Smooth muscle cell of the brain vasculature (primary cell): ENCODE data around the gene PADI4.
A peak's percentile ranks its signal among the peaks of the same experiment; 100 is the strongest.
"Not testable (repeated sequence)": the region's sequence is repeated elsewhere in the genome, so short reads cannot be mapped to it uniquely, and the experiment has no call there.

ENCODE experiments used
- DNase-seq: peaks from one replicate; pipeline ENCODE4 v3.0.0-alpha.2; 2012; ENCODE audit warnings: low read depth, low spot score

PADI4 gene

DNA sequence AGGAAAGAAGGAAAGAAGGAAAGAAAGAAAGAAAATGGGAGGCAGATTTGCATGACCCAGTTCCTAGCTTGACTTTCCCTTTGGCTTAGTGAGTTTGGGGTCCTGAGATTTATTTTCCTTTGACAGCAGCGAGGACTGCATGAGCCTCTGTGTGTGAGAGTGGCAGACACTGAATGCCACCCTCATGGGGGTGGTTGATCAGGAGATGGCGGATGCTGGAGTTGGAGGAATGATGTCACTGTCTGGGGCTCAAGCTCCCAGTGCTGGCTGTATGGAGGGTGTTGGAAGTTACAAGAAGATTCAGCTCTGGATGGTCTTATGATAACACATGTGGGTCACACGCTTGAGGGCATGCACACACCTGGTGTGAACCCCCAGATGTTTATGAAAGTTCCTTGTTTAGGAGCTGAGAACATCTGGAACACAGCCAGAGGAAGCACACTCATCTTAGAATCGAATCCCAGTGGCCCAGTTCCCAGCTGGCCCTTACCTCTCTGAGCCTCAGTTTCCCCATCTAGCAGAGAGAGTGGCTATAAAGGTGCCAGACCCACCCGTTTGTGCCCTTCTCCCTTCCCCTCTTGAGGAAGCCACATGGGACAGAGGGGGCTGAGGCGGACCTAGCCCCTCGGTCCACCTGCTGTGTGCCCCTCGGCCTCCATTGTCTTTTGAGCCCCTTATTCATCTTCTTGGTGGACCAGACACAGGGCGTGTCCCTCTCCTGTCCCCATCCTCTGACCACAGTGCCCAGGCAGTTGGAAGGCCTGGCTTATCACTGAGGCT is 5.7 kb downstream of the PADI4 start:
- DNase-seq, result no peak

DNA sequence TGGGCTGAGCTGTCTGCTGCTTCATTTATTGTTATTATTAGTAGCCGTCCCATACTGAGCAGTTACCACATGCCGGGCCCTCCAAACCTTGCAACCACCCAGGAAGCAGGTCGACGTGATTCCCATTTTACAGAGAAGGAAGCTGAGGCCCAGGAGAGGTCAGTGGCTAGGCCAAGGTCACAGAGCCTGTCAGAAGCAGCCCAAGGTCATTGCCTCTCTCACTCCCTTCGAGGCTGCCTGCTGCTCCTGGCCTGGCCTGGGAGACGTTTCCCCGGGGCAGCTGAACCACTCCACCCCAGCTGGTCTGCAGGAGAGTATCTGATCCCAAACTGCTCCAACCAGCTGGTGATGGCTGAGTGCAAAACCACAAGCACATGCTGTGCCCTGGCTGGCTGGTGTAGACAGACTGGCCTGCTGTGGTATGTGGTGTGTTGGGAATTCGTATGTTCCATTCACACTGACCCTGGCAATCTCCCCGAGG is 6.5 kb downstream of the PADI4 start:
- DNase-seq, result peak; percentile 13

DNA sequence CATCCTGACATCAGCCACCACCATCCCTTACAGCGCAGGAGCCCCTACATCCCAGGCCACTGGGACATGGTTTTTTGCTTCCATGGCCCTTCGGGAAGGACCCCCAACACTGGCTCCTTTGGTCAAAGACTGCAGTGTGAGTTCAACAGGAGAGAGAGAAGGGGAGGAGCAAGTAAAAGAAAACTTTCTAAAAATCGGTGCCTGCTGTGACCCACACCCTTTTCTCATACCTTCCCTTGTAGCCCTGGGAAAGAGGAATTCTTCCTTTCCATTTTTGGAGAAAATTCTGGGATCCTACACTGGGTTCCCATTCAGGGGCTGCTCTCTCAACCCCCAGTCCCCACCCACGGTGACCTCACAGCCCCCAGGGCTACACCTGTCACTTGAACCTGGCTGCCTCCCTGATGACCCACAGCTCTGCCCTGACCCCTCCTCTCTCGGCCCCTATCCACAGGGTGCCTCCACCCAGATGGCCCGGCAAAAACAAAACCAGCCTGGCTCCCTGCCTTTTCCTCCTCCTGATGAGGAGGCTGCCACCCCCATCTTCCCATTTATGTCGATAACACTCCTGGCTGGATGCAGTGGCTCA is 7.6 kb downstream of the PADI4 start:
- no peak for DNase-seq

DNA sequence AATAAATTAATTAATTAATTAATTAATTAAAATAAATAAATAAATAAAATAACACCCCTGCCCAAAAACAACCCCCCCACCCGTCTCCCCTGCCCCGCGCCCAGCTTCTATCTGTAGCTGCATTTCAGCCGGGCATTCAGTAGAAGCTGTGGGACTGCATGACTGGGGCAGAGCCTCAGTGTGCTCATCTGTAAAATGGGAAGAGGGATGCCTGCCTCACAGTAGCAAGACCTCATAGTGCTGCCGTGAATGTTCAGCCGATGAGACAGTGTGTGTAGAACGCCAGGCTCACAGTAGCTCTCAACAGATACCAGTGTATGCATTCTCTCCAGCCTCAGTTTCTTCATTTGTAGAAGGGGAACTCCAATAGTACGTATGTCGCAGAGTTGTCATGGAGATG is 8.7 kb downstream of the PADI4 start:
- DNase-seq, result no peak

DNA sequence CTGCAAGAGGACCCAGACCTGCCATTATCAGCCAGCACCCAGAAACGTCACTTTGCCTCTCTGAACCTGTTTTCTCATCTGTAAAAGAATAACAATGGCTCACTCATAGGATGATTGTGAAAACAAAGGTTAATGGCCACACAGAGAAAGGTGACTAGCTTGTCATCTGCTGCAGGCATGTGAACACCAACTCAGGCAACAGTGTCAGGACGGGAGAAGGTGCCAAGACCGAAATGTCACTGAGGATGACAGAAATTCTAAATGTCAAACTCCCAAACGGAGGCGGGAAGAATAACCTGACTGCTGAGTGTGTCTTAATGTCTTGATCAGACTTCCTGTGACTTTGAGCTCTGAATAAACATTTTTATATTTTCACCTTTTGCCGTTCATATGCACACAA is 10.3 kb downstream of the PADI4 start:
- no peak for DNase-seq

DNA sequence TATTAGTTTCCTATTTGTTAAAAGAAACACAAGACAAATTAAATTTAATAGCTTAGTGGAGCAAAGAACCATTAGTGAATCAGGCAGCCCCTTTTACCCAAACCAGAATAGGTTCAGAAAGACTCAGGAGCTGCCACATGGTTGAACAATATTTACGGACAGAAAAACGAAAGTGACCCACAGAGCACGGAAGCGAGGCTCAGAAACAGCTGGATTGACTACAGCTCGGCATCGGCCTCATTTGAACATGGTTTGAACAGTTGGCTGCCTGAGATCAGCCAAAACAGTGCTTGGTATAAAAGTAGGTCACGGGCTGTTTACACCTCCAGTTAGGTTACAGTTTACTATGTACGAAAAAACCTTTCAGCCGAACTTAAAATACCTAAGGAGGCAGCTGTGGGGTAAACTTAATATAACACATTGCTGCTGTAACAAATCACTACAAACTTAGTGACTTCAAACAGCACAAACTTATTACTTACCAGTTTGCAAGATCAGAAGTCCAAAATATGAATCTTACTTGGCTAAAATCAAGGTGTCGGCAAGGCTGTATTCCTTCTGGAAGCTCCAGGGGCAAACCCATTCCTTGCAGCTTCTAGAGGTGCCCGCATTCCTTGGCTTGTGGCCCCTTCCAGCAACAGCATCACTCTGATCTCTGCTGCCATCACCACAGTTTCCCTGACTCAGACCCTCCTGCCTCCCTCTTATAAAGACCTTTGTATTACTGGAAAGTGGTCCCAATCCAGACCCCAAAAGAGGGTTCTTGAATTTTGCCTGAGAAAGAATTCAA is 11.8 kb downstream of the PADI4 start:
- no peak for DNase-seq

DNA sequence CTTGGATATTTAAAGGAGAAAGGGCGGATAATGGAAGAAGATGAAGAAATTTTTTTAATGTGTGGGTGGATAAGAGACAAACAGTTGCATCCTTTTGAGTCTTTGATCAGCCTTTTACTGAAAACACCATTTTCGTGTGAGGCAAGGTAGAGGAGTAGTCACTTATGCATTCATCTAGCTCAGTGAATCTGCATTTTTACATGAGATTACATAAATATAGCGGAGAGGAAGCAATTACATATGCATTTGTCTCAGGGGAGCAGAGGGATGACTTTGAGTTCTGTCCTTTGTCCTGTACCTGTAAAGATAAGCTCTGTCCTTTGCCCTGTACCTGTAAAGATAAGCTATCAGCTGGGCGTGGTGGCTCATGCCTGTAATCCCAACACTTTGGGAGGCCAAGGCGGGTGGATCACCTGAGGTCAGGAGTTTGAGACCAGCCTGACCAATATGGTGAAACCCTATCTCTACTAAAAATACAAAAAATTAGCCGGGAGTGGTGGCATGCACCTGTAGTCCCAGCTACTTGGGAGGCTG is 13.9 kb downstream of the PADI4 start:
- DNase-seq, result not testable (repeated sequence)

DNA sequence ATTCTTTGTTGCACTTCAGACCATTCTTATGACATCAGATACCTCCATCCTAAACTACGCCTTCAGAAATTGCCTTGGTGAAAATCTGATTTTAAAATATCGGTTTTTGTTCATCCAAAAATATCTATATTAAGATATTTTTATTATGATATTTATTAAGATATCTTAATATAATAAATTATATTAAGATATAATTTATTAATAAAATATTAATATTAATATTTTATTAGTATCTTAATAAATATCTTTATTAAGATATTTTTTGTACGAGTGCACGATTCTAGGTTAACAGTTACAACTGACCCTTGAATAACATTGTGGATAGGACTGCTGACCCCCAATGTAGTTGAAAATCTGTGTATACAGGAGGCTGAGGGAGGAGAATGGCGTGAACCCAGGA is 20.9 kb downstream of the PADI4 start:
- no peak for DNase-seq

DNA sequence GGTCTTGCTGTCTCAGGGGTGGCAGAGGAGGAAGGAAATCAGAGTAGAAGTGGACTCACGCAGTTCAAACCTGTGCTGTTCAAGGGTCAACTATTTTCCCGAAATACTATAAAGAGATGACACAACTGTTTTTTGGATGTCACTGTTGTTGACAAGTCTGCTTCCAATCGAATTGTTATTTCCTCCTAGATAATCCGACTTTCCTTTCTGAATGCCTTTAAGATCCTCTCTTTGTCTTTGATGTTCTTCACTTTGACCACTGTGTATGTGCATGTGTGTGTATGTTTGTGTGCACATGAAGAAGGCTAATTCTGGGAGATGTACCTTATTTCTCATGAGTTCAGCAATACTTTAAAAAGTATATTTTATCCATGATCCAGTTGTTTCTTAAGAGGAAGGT is 21.6 kb downstream of the PADI4 start:
- DNase-seq, result no peak

DNA sequence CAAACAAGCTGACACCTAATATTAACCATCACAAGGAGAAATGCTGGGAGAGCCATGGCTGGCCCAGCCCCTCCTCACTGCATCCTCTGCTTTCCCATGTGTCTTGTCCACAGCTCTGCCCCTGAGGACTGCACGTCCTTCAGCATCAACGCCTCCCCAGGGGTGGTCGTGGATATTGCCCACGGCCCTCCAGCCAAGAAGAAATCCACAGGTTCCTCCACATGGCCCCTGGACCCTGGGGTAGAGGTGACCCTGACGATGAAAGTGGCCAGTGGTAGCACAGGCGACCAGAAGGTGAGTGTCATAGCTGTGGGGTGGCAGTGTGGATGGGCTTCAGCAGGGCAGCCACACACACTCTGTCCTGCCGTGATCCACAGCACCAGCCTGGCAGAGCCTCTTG is 22.9 kb downstream of the PADI4 start:
- DNase-seq, result no peak

DNA sequence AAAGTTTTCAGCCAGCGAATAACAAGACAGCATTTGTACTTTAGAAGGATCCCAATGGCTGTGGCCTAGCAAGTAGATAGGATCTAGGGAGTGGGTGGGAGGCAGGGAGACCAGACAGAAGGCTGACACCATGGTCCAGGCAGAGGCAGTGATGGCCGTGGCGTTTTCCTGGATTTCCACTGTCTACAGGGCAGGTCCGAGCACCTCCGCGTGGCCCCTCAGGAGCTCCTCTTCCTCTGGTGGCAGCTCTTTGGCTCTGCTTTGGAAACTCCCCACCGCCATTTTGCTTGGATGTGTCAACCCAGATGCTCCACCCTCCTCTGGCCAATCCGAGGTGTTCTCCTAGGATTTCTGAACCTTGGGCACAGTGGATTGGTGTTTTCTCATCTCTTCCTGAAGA is 25.1 kb downstream of the PADI4 start:
- no peak for DNase-seq

DNA sequence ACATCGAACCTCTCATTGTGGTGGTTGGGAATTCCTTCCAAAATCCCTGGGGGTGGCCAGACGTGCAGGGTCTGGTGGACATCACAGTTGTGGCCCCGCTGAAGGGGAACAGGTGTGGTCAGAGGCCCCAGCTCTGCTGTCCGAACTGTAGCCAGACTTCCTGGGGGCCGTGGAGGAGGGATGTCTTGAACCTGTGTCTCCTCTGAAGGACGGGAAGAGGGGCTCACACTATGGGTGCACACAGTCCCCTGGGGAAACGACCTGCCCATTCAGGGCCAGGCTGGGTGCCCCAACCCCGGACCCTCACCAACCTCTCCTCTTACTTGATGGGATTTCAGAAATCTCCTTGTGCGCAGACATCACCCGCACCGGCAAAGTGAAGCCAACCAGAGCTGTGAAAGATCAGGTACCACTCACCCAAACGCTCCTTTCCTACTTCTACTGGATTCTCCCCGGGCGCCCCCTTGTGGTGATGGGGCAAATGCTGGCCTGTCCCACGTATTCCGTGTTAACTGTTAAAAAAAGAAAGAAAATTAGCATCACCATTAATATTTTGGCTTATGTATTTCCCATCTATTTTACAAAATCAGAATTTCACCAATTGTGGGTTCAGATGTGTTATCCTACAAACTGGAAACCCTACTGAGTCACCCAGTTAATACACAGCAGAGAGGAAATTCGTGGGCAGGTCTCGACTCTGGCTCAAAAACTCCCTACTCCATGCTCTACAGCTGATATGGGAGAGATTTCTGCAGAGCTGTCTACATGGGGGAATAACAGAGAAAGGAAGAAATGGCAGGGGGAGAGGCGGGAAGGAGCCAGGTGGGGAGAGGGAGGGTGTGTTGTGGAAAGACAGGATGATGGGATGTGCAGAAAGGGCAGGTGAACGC is 28.1 kb downstream of the PADI4 start:
- DNase-seq, result peak; percentile 17

DNA sequence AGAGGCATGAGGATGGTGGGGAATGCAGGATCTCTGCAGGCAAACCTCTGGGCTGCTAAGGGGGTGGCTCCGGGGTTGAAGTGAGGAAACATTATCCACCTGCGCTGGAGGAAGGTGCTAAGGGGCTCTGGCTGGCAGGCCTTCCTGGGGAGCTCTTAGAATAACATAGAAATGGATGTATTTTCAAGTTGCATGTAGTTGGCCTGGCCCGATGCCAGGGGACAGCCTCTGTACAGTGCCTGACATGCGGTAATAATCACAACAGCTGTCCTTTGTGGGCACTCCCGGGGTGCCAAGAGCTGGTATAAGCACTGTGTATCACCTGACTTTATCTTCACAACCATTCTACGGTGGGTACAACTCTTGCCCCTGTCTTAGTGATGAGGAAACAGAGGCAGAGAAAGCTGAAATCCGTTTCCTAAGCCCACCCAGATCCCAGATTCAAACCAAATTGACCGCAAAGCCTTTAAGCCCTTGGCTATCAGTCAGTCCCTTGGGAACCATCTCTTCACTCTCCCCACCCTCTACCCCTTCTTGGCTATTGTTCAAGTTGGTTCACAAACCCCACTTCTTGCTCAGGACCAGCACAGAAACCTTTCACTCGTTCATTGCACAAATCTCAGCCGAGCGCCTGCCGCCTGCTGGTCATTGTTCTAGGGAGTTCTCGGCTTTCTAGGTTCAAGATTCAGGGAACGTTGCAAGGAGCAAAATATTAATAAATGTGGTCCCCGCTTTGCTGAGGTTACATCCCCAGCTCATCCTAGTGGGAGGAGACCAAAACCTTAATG is 30.9 kb downstream of the PADI4 start:
- no peak for DNase-seq

DNA sequence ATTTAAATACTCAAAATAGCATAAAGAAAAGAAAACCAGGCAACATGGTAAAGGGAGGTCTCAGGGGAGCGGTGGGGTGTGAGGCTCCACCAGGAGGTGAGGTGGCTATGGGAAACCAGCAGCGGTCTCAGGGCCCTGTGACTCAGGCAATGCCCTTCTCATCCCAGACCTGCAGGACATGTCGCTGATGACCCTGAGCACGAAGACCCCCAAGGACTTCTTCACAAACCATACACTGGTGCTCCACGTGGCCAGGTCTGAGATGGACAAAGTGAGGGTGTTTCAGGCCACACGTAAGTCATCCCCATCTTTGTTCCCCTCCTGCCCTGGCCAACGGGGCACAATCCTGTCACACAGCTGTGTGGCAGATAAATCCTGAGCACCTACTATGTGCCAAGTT is 31.5 kb downstream of the PADI4 start:
- no peak for DNase-seq

DNA sequence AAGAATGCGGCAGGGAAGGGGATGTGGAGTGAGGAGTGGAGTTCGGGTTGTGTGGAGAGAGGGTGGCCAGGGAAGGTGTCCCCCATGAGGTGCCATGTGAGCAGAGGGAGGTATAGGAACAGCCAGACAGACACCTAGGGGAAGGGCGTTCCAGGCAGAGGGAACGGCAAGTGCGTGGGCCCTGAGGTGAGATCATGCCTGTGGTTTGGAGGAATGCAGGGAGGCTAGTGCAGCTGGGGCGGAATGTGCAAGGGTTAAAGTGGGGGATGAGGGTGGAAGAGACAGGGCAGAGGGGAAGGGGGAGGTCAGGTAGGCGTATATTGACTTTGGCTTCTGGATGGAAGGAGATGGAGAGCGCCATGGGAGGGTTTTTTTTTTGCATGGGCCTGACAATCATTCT is 32.4 kb downstream of the PADI4 start:
- DNase-seq, result no peak

DNA sequence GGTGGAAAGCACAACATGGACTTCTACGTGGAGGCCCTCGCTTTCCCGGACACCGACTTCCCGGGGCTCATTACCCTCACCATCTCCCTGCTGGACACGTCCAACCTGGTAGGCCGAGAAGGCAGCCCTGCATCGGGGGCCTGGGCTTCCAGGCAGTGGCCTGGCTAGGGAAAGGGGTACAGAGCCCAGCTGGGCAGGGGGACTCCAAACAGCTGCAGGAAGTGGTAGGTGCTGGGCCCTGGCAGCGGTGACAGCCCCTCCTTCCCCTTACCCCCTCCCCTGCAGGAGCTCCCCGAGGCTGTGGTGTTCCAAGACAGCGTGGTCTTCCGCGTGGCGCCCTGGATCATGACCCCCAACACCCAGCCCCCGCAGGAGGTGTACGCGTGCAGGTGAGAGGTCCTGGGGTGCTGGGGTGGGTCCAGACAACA is 34.0 kb downstream of the PADI4 start:
- no peak for DNase-seq

DNA sequence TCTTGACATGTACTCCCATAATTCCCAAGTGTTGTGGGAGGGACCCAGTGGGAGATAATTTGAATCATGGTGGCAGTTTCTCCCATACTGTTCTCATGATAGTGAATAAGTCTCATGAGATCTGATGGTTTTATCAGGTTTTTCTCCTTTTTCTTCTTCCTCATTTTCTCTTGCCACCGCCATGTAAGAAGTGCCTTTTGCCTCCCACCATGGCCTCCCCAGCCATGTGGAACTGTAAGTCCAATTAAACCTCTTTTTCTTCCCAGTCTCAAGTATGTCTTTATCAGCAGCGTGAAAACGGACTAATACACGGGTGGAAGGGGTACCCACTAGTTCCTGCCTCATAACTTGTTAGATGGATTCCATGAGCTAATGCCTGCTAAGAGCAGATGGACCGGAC is 37.5 kb downstream of the PADI4 start:
- DNase-seq, result not testable (repeated sequence)

DNA sequence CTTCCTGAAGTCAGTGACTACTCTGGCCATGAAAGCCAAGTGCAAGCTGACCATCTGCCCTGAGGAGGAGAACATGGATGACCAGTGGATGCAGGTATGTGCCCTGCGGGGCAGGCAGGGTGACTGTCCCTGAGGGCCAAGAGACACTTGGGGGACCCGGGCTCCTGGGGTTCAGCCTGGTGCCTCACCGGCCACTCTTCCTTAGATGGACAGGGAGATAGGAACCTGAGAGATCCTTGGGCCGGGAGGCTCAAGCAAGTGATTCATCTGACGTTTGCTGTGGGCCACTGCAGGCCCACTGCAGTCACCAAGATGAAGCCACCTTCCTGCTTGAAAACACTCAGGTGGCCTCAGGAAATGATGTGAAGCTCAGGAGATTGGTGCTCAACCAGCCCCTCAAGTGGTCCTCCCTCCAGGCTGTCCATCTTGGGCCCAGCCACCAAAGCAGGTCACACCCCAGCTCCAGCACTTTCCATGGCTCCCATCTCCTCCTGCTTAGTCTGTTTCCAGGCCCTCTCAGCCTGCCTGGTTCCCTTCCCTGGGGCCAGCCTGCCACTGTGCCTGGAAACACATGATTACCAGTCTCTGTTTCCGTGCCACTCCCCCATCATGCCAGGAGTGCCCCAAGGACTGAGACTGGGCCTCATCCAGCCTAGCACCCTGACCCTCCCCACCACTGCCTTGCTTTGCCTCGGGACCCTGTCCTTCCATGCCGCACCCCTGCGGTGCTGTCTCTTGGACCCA is 38.2 kb downstream of the PADI4 start:
- no peak for DNase-seq

DNA sequence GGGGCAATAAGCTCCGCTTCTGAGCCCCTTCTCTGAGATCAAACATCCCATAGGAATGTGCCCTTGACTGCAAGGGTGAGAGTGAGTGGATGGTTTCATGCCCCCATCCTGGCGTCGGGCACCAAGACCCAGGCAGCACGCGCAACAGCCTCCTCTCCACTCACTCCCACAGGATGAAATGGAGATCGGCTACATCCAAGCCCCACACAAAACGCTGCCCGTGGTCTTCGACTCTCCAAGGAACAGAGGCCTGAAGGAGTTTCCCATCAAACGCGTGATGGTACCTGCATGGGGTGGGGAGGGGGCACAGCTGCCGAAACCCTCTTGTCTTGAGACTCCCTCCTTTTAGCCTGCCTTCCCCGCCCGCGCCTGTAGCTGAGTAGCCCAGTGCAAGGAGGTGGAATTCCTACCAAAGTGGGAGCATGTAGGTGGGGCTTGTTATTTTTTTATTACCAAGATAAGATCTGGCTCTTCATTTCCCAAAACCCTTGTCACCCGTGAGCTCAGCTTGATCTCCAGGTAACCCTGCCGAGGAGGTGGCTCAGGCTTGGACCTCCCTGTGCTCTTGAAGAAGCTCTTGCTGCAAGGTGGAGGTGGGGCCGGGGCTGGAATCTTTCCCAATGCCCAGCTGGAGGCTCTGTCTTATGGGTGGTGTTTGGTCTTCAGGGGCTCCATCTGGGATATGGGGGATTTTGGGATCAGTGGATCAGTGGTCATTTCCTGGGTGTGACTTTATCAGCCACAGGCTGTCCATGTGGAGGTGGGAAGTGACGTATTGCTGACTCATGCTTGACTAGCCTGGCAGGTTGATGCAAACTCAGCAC is 40.0 kb downstream of the PADI4 start:
- DNase-seq, result no peak
